ENCODE measurements around the gene KRT13.

The KRT13 gene

DNA sequence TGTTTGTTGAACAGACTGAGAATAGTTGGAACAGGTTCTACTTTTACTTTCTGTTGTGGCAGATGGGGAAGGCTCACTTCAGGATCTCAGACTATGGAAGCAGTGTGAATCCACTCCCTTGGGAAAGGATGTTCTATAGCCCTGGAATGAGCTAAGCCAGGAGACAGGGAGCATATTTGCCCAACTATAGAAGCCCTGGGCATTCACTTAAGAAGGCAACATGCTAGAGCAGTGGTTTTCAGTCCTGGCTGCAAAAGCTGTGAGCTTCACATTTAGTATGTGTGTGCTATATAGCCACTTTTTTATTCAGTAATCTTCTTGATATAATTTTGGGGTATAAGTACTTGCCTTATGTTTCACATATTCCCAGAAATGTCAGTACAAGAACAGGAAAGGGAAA lies 37.1 kb downstream of the KRT13 start:
- DNase-seq (ENCODE audit: low spot score), result no peak

DNA sequence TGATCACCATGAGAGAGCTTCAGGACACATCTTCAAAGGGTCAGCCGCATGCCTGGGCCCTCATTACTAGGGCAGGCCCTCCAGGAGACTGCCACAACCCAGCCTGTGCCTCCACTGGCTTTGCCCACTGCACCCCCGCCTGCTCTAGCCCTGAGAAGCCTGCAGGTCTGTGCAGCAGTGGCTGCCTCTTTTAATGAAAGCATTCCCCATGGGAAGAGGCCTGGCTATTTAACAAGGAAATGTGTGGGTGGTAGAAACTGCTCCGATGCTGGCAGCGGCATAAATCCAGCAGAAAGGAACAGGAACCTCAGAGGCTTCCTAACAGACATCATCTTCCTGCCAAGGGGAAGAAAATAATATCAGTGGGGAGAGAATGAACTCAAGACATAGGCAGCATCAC lies 37.9 kb downstream of the KRT13 start:
- DNase-seq (ENCODE audit: low spot score), result no peak

DNA sequence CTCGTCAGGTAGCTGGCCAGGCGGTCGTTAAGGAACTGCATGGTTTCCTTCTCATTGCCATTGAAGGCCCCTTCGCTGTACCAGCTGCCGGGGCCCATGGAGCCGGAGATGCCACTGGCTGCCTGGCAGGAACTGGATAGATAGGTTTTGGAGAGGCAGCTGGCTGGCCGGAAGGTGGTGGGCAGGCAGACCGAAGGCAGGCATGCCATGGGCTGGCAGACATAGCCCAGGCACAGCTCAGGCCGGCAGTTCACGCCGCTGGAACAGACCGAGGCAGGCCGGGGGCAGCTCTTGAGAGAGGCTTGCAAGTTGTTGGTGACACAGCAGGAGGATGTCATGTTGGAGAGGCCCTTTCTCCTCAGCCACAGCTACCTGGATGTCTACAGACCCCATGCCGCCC lies 38.4 kb downstream of the KRT13 start, which contains the start of gene KRT32:
TSS of gene KRT32 (minus strand) at position 399 of the 400 bp plus-strand sequence. CDS start at position 338, 61 bp downstream.
- DNase-seq (ENCODE audit: low spot score), result no peak

DNA sequence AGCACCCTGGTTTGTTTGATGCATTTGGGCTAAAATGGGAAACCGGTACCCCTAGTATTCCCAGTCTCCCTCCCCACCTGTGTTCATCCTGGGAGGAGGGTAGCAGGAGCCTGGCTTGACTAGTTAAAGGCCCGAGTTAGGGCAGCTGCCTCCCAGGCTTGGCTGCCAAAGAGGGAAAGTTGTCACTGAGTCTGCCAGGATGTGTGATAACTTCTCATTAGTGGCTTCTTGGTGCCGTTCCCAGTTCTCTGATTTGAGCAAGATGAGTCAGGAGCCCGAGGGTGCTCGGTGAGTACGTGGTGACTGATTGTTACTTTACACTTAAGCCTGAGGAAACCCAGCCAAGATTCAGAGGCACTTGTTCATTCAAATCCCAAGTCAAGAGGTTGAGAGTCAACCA lies 40.7 kb downstream of the KRT13 start:
- DNase-seq (ENCODE audit: low spot score), result no peak

GRCh38 chr17:41464173-41464572 lies 41.2 kb downstream of the KRT13 start:
- DNase-seq (ENCODE audit: low spot score), result no peak

GRCh38 chr17:41463746-41464145 lies 41.7 kb downstream of the KRT13 start:
- DNase-seq (ENCODE audit: low spot score), result no peak

DNA sequence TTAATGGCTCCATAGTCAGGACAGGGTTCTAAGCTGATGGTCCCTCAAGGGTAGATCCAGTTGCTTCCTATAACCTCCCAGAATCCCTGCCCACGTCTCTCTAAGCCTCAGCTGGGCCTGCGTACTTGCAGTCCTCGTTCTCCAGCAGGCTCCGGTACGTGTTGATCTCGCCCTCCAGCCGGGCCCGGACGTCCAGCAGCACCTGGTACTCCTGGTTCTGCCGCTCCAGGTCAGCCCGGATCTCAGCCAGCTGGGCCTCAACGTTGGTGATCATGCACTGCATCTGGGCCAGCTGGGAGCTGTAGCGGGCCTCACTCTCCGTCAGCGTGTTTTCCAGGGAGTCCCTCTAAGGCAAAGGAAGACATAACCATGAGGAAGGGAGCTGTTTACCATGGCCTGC lies 42.7 kb downstream of the KRT13 start:
- no peak for DNase-seq (ENCODE audit: low spot score)

GRCh38 chr17:41457676-41458075 lies 47.7 kb downstream of the KRT13 start:
- DNase-seq (ENCODE audit: low spot score), result no peak

DNA sequence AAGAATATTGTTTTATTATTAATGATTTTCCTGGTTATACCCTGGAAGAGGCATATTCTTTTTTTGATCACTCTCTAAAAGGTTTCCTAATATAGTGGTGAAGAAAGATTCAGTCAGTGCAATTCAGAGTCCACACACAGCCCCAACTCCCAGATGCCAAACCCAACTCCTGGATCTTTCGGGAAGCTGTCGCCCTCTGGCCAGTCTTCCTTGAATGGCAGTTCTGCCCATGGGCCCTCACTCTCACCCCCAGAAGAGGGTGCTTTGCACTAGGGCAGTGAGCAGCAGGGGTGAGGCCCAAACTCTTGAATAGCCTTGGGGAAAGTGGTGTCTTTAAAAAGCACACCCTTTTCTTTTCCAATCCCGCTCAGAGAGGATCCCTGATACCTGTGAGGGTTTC lies 49.2 kb downstream of the KRT13 start:
- DNase-seq (ENCODE audit: low spot score), result no peak

DNA sequence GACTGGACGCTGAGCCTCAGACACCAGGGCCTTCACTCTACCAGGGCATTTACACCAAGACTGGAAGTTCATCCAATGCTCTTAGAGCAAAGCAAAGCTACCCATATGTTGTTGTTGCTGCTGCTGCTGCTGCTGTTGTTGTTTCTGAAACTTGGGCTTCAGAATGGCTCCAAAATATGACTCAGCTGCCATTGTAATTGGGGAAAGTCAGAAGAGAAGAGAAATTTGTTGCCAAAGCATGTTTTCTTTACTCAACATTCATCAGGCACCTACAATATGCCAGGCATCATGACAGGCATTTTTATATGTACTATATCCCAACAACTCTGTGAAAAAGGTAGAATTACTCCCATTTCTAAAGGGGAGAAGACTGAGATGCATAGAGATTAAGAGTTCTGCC lies 50.2 kb downstream of the KRT13 start:
- no peak for DNase-seq (ENCODE audit: low spot score)

- no peak for DNase-seq (ENCODE audit: low spot score)
Observed at GRCh38 chr17:41453066-41453465, 52.3 kb downstream of the KRT13 start.

GRCh38 chr17:41452281-41452680 lies 53.1 kb downstream of the KRT13 start:
- DNase-seq (ENCODE audit: low spot score), result no peak

DNA sequence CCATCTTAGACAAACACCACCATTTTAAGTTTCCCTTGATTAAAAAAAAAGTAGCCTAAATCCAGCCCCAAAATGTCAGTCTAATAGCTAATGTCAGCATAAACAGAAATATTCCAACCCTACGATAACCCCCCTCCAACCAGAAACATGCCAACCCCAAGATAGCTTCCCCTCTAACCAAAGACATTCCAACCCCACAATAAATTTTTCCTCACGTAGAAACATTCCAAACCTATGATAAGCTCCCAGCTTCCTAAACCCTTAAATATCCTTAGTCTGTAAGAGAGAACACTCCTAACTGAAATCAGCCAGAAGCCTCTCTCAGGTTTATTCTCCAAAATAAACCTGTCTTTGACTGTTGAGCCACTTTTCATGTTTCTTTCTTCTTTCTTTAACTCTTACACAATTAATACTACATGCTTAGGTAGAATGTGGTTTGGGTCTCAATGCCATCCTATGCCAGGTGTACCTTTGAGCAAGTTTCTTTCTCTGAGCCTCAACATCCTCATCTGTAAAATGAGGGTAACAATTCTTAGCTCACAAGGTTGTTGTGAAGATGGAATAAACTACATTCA lies 54.2 kb downstream of the KRT13 start:
- DNase-seq (ENCODE audit: low spot score), result no peak

Small RNA genes within 50 kb of the gene (small RNA-seq; reads per million reads assigned to genes)
- gene RNU2-32P, result 0.92 to 13.4 reads per million in 2 experiments

Measured in SK-N-DZ (cell line).